Hepatocyte (in vitro differentiated cells): ENCODE data around the gene ZNF835. TPM values are rescaled to one million over a fixed set of nuclear protein-coding genes. Genes with fewer than 3 reads are reported as not detected.

Experiments used
- DNase-seq: peaks from one replicate; pipeline ENCODE4 v3.0.0-alpha.2; 2016; ENCODE audit warnings: low spot score
- H2AFZ ChIP-seq: fragments of 200-600 bp; sonication (generic); 2 replicates; pipeline ENCODE4 v1.6.0; 2016; ENCODE audit warnings: antibody characterized with exemption, mild to moderate bottlenecking
- H3K27ac ChIP-seq: fragments of 200-600 bp; sonication (generic); 2 replicates; pipeline ENCODE4 v1.5.1; 2016; ENCODE audit warnings: mild to moderate bottlenecking
- H3K27me3 ChIP-seq: fragments of 200-600 bp; sonication (generic); 2 replicates; pipeline ENCODE4 v1.6.1; 2016
- H3K36me3 ChIP-seq: fragments of 200-600 bp; sonication (generic); replicated peaks from 2 replicates; pipeline ENCODE4 v1.5.1; 2016; ENCODE audit warnings: low read depth; ENCODE audit not compliant: insufficient read depth
- H3K4me1 ChIP-seq: fragments of 200-600 bp; sonication (generic); 2 replicates; pipeline ENCODE4 v1.5.1; 2016; ENCODE audit warnings: mild to moderate bottlenecking, moderate library complexity; ENCODE audit not compliant: insufficient read depth
- H3K4me2 ChIP-seq: fragments of 200-600 bp; sonication (generic); 2 replicates; pipeline ENCODE4 v1.6.0; 2016
- H3K4me3 ChIP-seq: fragments of 200-600 bp; sonication (generic); 2 replicates; pipeline ENCODE4 v1.5.1; 2016; ENCODE audit warnings: mild to moderate bottlenecking
- H3K79me2 ChIP-seq: fragments of 200-600 bp; sonication (generic); 2 replicates; pipeline ENCODE4 v1.6.0; 2017; ENCODE audit warnings: mild to moderate bottlenecking
- H3K9me2 ChIP-seq: fragments of 200-600 bp; sonication (generic); replicated peaks from 2 replicates; pipeline ENCODE4 v1.6.0; 2017; ENCODE audit warnings: mild to moderate bottlenecking; ENCODE audit not compliant: insufficient read depth
- H3K9me3 ChIP-seq: fragments of 200-600 bp; sonication (generic); 2 replicates; pipeline ENCODE4 v1.5.1; 2016; ENCODE audit warnings: low read depth, mild to moderate bottlenecking
- H4K20me1 ChIP-seq: fragments of 200-600 bp; sonication (generic); 2 replicates; pipeline ENCODE4 v1.6.0; 2016; ENCODE audit warnings: mild to moderate bottlenecking; ENCODE audit not compliant: insufficient read depth, poor library complexity, severe bottlenecking
- EZH2 ChIP-seq: fragments of 200-600 bp; sonication (generic); IDR thresholded peaks from 2 replicates; pipeline ENCODE4 v1.6.1; 2016; ENCODE audit warnings: antibody characterized with exemption, mild to moderate bottlenecking, borderline replicate concordance
- EZH2phosphoT487 ChIP-seq: fragments of 200-600 bp; sonication (generic); IDR thresholded peaks from one replicate; pipeline ENCODE4 v1.6.1; 2018; ENCODE audit warnings: antibody characterized with exemption, mild to moderate bottlenecking, low read depth, moderate library complexity; ENCODE audit not compliant: unreplicated experiment, severe bottlenecking
- WGBS: methylation state at CpG from one replicate; pipeline ENCODE4 v1.1.6; 2016; ENCODE audit warnings: low lambda C conversion rate; ENCODE audit errors: missing lambda C conversion rate; 5-methylcytosine and 5-hydroxymethylcytosine counted together
- polyA plus RNA-seq: library from polyadenylated mRNA; unstranded; fragments of >200 nt; fragmentation: Nextera tagmentation; extraction: Ambion mirVana; gene quantifications from 2 replicates; pipeline ENCODE4 v1.2.1, GENCODE V29; 2016
- total RNA-seq: library from RNA; depleted of rRNA; stranded (reverse); fragments of >200 nt; gene quantifications from 2 replicates; pipeline ENCODE4 v1.2.3, GENCODE V29; 2014
- TF ChIP-seq, protein P1 (sequence below): fragments of 200-600 bp; sonication (generic); IDR thresholded peaks from 2 replicates; pipeline ENCODE4 v1.5.1; 2016; ENCODE audit warnings: antibody characterized with exemption, mild to moderate bottlenecking; ENCODE audit not compliant: poor library complexity

Gene ZNF835
- total and polyA plus RNA-seq, 2 experiments from 2014 or later = not detected

DNA sequence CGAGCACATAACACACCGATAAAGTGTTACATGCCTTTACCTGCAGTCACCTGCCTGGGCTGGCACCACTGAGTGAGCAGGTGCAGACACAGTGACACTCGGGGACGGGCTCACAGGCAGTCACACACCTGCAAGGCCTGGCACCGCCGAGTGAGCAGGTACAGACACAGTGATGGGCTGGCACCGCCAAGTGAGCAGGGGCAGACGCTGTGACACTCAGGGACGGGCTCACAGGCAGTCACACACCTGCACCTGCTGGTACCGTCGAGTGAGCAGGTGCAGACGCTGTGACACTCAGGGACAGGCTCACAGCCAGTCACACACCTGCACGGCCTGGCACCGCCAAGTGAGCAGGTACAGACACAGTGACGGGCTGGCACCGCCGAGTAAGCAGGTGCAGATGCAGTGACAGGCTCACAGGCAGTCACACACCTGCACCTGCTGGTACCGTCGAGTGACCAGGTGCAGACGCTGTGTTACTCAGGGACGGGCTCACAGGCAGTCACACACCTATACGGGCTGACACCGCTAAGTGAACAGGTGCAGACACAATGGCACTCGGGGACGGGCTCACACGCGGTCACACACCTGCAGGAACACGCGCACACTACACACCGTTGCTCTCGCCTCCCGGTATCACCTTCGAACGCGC, 470 bp downstream of the ZNF835 start:
- Histone ChIP-seq H3K4me2 (no peak overlapping the region), H2AFZ (no peak overlapping the region), H3K9me3 (no peaks in the 10 kb centered on the region), H3K27me3 (no peaks in the 10 kb centered on the region), H3K79me2 (no peaks in the 10 kb centered on the region), H3K36me3 (no peaks in the 10 kb centered on the region), H3K4me1 (no peaks in the 10 kb centered on the region), H3K4me3 (no peak overlapping the region), H3K27ac (no peak overlapping the region), H4K20me1 (no peaks in the 10 kb centered on the region), H3K9me2 (no peaks in the 10 kb centered on the region)
- WGBS = 94% methylated on average over 35 of the region's 35 CpGs
- TF ChIP-seq, protein P1, sequence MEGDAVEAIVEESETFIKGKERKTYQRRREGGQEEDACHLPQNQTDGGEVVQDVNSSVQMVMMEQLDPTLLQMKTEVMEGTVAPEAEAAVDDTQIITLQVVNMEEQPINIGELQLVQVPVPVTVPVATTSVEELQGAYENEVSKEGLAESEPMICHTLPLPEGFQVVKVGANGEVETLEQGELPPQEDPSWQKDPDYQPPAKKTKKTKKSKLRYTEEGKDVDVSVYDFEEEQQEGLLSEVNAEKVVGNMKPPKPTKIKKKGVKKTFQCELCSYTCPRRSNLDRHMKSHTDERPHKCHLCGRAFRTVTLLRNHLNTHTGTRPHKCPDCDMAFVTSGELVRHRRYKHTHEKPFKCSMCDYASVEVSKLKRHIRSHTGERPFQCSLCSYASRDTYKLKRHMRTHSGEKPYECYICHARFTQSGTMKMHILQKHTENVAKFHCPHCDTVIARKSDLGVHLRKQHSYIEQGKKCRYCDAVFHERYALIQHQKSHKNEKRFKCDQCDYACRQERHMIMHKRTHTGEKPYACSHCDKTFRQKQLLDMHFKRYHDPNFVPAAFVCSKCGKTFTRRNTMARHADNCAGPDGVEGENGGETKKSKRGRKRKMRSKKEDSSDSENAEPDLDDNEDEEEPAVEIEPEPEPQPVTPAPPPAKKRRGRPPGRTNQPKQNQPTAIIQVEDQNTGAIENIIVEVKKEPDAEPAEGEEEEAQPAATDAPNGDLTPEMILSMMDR = no peak
- TF ChIP-seq EZH2 = no peak
- TF ChIP-seq EZH2phosphoT487 = no peak
- no peak for DNase-seq

DNA sequence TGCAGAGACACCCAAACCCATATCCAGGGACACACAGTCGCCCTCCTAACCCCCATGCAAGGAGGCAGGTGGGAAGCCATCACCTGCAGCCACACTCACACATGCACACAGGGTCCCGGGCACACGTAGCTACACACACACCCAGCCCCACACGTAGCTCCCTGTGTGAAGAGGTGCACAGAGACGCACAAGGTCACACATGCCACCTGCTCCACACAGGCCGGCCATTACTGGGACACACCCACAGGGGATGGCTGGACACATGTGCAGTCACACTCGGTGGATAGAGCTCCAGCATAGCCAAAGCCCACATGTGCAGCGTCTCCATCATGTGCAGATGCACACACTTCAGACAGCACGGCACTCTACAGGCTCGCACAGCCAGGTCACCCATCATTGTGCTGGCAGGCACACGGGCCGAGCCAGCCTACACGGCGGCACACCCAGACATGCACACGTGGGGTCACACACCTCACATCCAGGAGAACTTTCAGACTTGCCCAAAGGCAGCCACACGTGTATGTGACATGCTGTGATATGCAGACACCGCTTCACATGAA, 1.1 kb downstream of the ZNF835 start:
- no peak for TF ChIP-seq EZH2phosphoT487
- TF ChIP-seq EZH2 = no peak
- TF ChIP-seq, protein P1 = no peak
- Histone ChIP-seq H3K36me3 (no peaks in the 10 kb centered on the region), H3K27ac (no peak overlapping the region), H3K4me3 (no peak overlapping the region), H3K4me2 (no peak overlapping the region), H3K4me1 (no peaks in the 10 kb centered on the region), H3K79me2 (no peaks in the 10 kb centered on the region), H3K9me2 (no peaks in the 10 kb centered on the region), H4K20me1 (no peaks in the 10 kb centered on the region), H2AFZ (no peak overlapping the region), H3K9me3 (no peaks in the 10 kb centered on the region), H3K27me3 (no peaks in the 10 kb centered on the region)
- no peak for DNase-seq
- 79% methylated on average over 17 of the region's 17 CpGs for WGBS

DNA sequence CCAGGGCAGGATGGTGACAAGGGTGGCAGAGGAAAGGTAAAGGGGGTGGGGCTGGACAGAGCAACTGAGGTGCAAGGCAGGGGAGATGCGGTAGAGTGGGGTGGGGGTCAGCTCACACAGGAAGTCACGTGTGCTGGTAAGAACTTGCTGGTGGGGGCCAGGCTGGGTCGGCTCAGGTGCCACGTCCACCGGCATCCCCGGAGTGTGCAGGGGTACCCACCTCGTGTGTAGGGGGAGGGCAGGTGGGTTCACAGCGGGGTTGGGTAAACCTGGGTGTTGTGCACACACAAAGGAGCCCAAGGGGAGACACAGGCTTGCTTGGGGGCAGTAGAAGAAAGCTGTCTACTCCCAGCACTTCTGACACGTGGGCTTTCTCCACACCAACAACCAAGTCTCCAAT, 2.9 kb downstream of the ZNF835 start:
- WGBS = 70% methylated on average over 9 of the region's 9 CpGs

More for the DNA sequence above, 2.9 kb downstream of the ZNF835 start:
- H3K27ac ChIP-seq = no peak overlapping the region
- TF ChIP-seq EZH2 (no peak), EZH2phosphoT487 (no peak)
- TF ChIP-seq, protein P1 = no peak
- no peak overlapping the region for H3K4me2 ChIP-seq
- H2AFZ ChIP-seq = no peak overlapping the region
- H3K9me2 ChIP-seq = no peaks in the 10 kb centered on the region
- H3K36me3 ChIP-seq = no peaks in the 10 kb centered on the region
- H3K9me3 ChIP-seq = no peaks in the 10 kb centered on the region
- no peaks in the 10 kb centered on the region for H3K4me1 ChIP-seq
- H4K20me1 ChIP-seq = no peaks in the 10 kb centered on the region
- no peak overlapping the region for H3K4me3 ChIP-seq
- no peaks in the 10 kb centered on the region for H3K79me2 ChIP-seq
- no peak for DNase-seq
- H3K27me3 ChIP-seq = no peaks in the 10 kb centered on the region
